ENCODE results near the gene PRELID1. TPM values are rescaled to one million over a fixed set of nuclear protein-coding genes. Genes with fewer than 3 reads are reported as not detected.

PRELID1 gene
- total RNA-seq, 1 experiment from 2014 or later = 112 TPM

DNA sequence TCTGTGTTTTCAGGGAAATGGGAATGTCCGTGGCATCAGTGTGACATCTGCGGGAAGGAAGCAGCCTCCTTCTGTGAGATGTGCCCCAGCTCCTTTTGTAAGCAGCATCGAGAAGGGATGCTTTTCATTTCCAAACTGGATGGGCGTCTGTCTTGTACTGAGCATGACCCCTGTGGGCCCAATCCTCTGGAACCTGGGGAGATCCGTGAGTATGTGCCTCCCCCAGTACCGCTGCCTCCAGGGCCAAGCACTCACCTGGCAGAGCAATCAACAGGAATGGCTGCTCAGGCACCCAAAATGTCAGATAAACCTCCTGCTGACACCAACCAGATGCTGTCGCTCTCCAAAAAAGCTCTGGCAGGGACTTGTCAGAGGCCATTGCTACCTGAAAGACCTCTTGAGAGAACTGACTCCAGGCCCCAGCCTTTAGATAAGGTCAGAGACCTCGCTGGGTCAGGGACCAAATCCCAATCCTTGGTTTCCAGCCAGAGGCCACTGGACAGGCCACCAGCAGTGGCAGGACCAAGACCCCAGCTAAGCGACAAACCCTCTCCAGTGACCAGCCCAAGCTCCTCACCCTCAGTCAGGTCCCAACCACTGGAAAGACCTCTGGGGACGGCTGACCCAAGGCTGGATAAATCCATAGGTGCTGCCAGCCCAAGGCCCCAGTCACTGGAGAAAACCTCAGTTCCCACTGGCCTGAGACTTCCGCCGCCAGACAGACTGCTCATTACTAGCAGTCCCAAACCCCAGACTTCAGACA is 9.6 kb upstream of the PRELID1 start:
- Histone ChIP-seq H3K27me3 (ENCODE audit: low read length) (no peaks in the 10 kb centered on the region), H3K9ac (ENCODE audit: low read length) (no peak overlapping the region), H3K9me3 (ENCODE audit: low read length) (no peaks in the 10 kb centered on the region), H3K9me2 (replicated peaks; ENCODE audit: insufficient read depth, low read length) (no peaks in the 10 kb centered on the region), H3K4me3 (ENCODE audit: low read length) (no peak overlapping the region), H3K4me1 (ENCODE audit: low read length) (peaks cover 48% of the 10 kb centered on the region), H2AFZ (ENCODE audit: low read length) (no peak overlapping the region), H4K20me1 (ENCODE audit: insufficient read depth, low read depth, low read length) (peaks cover 11% of the 10 kb centered on the region), H3K36me3 (ENCODE audit: insufficient read depth, low read length) (peaks cover 45% of the 10 kb centered on the region), H3K27ac (ENCODE audit: low read length) (no peak overlapping the region), H3K79me2 (ENCODE audit: low read length) (peaks cover 12% of the 10 kb centered on the region; the same call in 1 of the 2 replicates), H3K4me2 (ENCODE audit: low read depth, low read length, poor library complexity, severe bottlenecking) (no peak overlapping the region)
- no peak for DNase-seq

DNA sequence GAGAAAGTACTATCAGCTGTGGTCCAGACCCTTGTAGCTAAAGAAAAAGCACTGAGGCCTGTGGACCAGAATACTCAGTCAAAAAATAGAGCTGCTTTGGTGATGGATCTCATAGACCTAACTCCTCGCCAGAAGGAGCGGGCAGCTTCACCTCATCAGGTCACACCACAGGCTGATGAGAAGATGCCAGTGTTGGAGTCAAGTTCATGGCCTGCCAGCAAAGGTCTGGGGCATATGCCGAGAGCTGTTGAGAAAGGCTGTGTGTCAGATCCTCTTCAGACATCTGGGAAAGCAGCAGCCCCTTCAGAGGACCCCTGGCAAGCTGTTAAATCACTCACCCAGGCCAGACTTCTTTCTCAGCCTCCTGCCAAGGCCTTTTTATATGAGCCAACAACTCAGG is 9.0 kb upstream of the PRELID1 start:
- Histone ChIP-seq H3K27ac (ENCODE audit: low read length) (no peak overlapping the region), H3K4me2 (ENCODE audit: low read depth, low read length, poor library complexity, severe bottlenecking) (no peak overlapping the region), H3K4me1 (ENCODE audit: low read length) (peaks cover 54% of the 10 kb centered on the region), H3K9me2 (replicated peaks; ENCODE audit: insufficient read depth, low read length) (no peaks in the 10 kb centered on the region), H3K9me3 (ENCODE audit: low read length) (no peaks in the 10 kb centered on the region), H3K36me3 (ENCODE audit: insufficient read depth, low read length) (peaks cover 41% of the 10 kb centered on the region; the same call in 1 of the 2 replicates), H3K9ac (ENCODE audit: low read length) (no peak overlapping the region), H2AFZ (ENCODE audit: low read length) (no peak overlapping the region), H3K79me2 (ENCODE audit: low read length) (peaks cover 10% of the 10 kb centered on the region; the same call in 1 of the 2 replicates), H3K27me3 (ENCODE audit: low read length) (no peaks in the 10 kb centered on the region), H3K4me3 (ENCODE audit: low read length) (no peak overlapping the region), H4K20me1 (ENCODE audit: insufficient read depth, low read depth, low read length) (peaks cover 14% of the 10 kb centered on the region)
- no peak for DNase-seq

- Histone ChIP-seq H3K4me1 (ENCODE audit: low read length) (peaks cover 59% of the 10 kb centered on the region), H3K27me3 (ENCODE audit: low read length) (no peaks in the 10 kb centered on the region)
Observed at GRCh38 chr5:177295924-177296323, 7.7 kb upstream of the PRELID1 start.

GRCh38 chr5:177296581-177296980 is 7.0 kb upstream of the PRELID1 start:
- H3K9me2 ChIP-seq (replicated peaks; ENCODE audit: insufficient read depth, low read length) = no peaks in the 10 kb centered on the region
- no peaks in the 10 kb centered on the region for H3K27me3 ChIP-seq (ENCODE audit: low read length)
- 0 out of 2 replicates have a peak, but pooled peaks cover 6% of the 10 kb centered on the region for H3K79me2 ChIP-seq (ENCODE audit: low read length)
- H4K20me1 ChIP-seq (ENCODE audit: insufficient read depth, low read depth, low read length) = peaks cover 14% of the 10 kb centered on the region
- H3K9ac ChIP-seq (ENCODE audit: low read length) = no peak overlapping the region
- DNase-seq = no peak
- peaks cover 61% of the 10 kb centered on the region for H3K4me1 ChIP-seq (ENCODE audit: low read length)
- no peak overlapping the region for H3K4me2 ChIP-seq (ENCODE audit: low read depth, low read length, poor library complexity, severe bottlenecking)
- H3K9me3 ChIP-seq (ENCODE audit: low read length) = no peaks in the 10 kb centered on the region
- H3K4me3 ChIP-seq (ENCODE audit: low read length) = no peak overlapping the region
- H3K27ac ChIP-seq (ENCODE audit: low read length) = no peak overlapping the region
- H2AFZ ChIP-seq (ENCODE audit: low read length) = no peak overlapping the region
- H3K36me3 ChIP-seq (ENCODE audit: insufficient read depth, low read length) = peaks cover 38% of the 10 kb centered on the region; the same call in 1 of the 2 replicates

More at GRCh38 chr5:177295924-177296323, 7.7 kb upstream of the PRELID1 start:
- Histone ChIP-seq H3K79me2 (ENCODE audit: low read length) (peaks cover 8% of the 10 kb centered on the region; the same call in 1 of the 2 replicates), H3K9me3 (ENCODE audit: low read length) (no peaks in the 10 kb centered on the region), H2AFZ (ENCODE audit: low read length) (no peak overlapping the region), H3K9ac (ENCODE audit: low read length) (no peak overlapping the region), H3K27ac (ENCODE audit: low read length) (no peak overlapping the region), H4K20me1 (ENCODE audit: insufficient read depth, low read depth, low read length) (peaks cover 14% of the 10 kb centered on the region), H3K4me3 (ENCODE audit: low read length) (no peak overlapping the region), H3K36me3 (ENCODE audit: insufficient read depth, low read length) (peaks cover 38% of the 10 kb centered on the region; the same call in 1 of the 2 replicates), H3K4me2 (ENCODE audit: low read depth, low read length, poor library complexity, severe bottlenecking) (no peak overlapping the region), H3K9me2 (replicated peaks; ENCODE audit: insufficient read depth, low read length) (no peaks in the 10 kb centered on the region)
- no peak for DNase-seq

DNA sequence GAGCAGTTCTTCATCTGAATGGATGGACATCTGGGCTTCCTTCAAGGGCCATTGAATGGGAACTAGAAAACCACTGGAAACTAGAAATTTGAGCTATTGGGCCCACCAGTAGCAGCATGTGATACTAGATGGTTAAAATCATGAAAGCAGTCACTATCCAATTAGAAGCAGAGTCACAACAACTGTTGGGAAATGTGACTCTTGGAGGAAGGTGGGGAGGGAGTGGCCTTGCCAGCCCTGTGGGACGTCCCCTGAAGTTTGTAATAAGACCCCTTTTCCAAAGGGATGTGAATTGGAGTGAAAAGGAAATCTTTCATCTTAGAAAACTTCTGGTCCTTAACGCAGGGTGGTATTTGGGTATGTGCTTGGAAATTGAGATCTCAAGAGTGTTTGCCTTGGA is 5.7 kb upstream of the PRELID1 start:
- H3K4me2 ChIP-seq (ENCODE audit: low read depth, low read length, poor library complexity, severe bottlenecking) = peak overlapping the region; percentile 52
- H3K9ac ChIP-seq (ENCODE audit: low read length) = no peak overlapping the region
- no peaks in the 10 kb centered on the region for H3K27me3 ChIP-seq (ENCODE audit: low read length)
- peaks cover 29% of the 10 kb centered on the region; the same call in 1 of the 2 replicates for H3K36me3 ChIP-seq (ENCODE audit: insufficient read depth, low read length)
- H3K4me3 ChIP-seq (ENCODE audit: low read length) = peak overlapping the region; percentile 15; the same call in 1 of the 2 replicates
- H4K20me1 ChIP-seq (ENCODE audit: insufficient read depth, low read depth, low read length) = peaks cover 14% of the 10 kb centered on the region
- H3K9me2 ChIP-seq (replicated peaks; ENCODE audit: insufficient read depth, low read length) = no peaks in the 10 kb centered on the region
- no peaks in the 10 kb centered on the region for H3K9me3 ChIP-seq (ENCODE audit: low read length)
- peak overlapping the region; percentile 51; the same call in 1 of the 2 replicates for H3K27ac ChIP-seq (ENCODE audit: low read length)
- DNase-seq = no peak
- no peak overlapping the region for H2AFZ ChIP-seq (ENCODE audit: low read length)
- H3K79me2 ChIP-seq (ENCODE audit: low read length) = peaks cover 8% of the 10 kb centered on the region; the same call in 1 of the 2 replicates
- H3K4me1 ChIP-seq (ENCODE audit: low read length) = peaks cover 75% of the 10 kb centered on the region

- peaks cover 24% of the 10 kb centered on the region for H3K79me2 ChIP-seq (ENCODE audit: low read length)
- DNase-seq = no peak
Observed at GRCh38 chr5:177299697-177300096, 3.9 kb upstream of the PRELID1 start.

GRCh38 chr5:177300236-177300880 is 3.2 kb upstream of the PRELID1 start:
- Histone ChIP-seq H2AFZ (ENCODE audit: low read length) (no peak overlapping the region), H3K27ac (ENCODE audit: low read length) (peak overlapping the region; percentile 57), H3K4me1 (ENCODE audit: low read length) (peaks cover 82% of the 10 kb centered on the region), H3K9me3 (ENCODE audit: low read length) (no peaks in the 10 kb centered on the region), H4K20me1 (ENCODE audit: insufficient read depth, low read depth, low read length) (peaks cover 21% of the 10 kb centered on the region), H3K36me3 (ENCODE audit: insufficient read depth, low read length) (peaks cover 18% of the 10 kb centered on the region; the same call in 1 of the 2 replicates), H3K4me3 (ENCODE audit: low read length) (no peak overlapping the region), H3K27me3 (ENCODE audit: low read length) (no peaks in the 10 kb centered on the region), H3K9me2 (replicated peaks; ENCODE audit: insufficient read depth, low read length) (no peaks in the 10 kb centered on the region), H3K9ac (ENCODE audit: low read length) (no peak overlapping the region; the same call in 1 of the 2 replicates), H3K79me2 (ENCODE audit: low read length) (peaks cover 31% of the 10 kb centered on the region), H3K4me2 (ENCODE audit: low read depth, low read length, poor library complexity, severe bottlenecking) (peak overlapping the region; percentile 24)
- DNase-seq = peak; percentile 71

More at GRCh38 chr5:177299697-177300096, 3.9 kb upstream of the PRELID1 start:
- Histone ChIP-seq H3K4me1 (ENCODE audit: low read length) (peaks cover 77% of the 10 kb centered on the region), H3K4me3 (ENCODE audit: low read length) (no peak overlapping the region), H3K36me3 (ENCODE audit: insufficient read depth, low read length) (peaks cover 14% of the 10 kb centered on the region; the same call in 1 of the 2 replicates), H3K9ac (ENCODE audit: low read length) (no peak overlapping the region), H2AFZ (ENCODE audit: low read length) (no peak overlapping the region), H4K20me1 (ENCODE audit: insufficient read depth, low read depth, low read length) (peaks cover 16% of the 10 kb centered on the region), H3K27me3 (ENCODE audit: low read length) (no peaks in the 10 kb centered on the region), H3K9me3 (ENCODE audit: low read length) (no peaks in the 10 kb centered on the region), H3K27ac (ENCODE audit: low read length) (no peak overlapping the region), H3K9me2 (replicated peaks; ENCODE audit: insufficient read depth, low read length) (no peaks in the 10 kb centered on the region), H3K4me2 (ENCODE audit: low read depth, low read length, poor library complexity, severe bottlenecking) (no peak overlapping the region)

GRCh38 chr5:177300951-177301350 is 2.6 kb upstream of the PRELID1 start:
- H3K4me2 ChIP-seq (ENCODE audit: low read depth, low read length, poor library complexity, severe bottlenecking) = no peak overlapping the region
- H3K9me3 ChIP-seq (ENCODE audit: low read length) = no peaks in the 10 kb centered on the region
- no peaks in the 10 kb centered on the region for H3K9me2 ChIP-seq (replicated peaks; ENCODE audit: insufficient read depth, low read length)
- H3K79me2 ChIP-seq (ENCODE audit: low read length) = peaks cover 36% of the 10 kb centered on the region
- no peak overlapping the region for H2AFZ ChIP-seq (ENCODE audit: low read length)
- H3K27ac ChIP-seq (ENCODE audit: low read length) = peak overlapping the region; percentile 57
- H3K27me3 ChIP-seq (ENCODE audit: low read length) = no peaks in the 10 kb centered on the region
- no peak for DNase-seq
- H3K9ac ChIP-seq (ENCODE audit: low read length) = no peak overlapping the region
- H3K36me3 ChIP-seq (ENCODE audit: insufficient read depth, low read length) = peaks cover 19% of the 10 kb centered on the region; the same call in 1 of the 2 replicates
- peaks cover 26% of the 10 kb centered on the region for H4K20me1 ChIP-seq (ENCODE audit: insufficient read depth, low read depth, low read length)
- peaks cover 80% of the 10 kb centered on the region for H3K4me1 ChIP-seq (ENCODE audit: low read length)
- H3K4me3 ChIP-seq (ENCODE audit: low read length) = no peak overlapping the region
